ENCODE data around the gene RNF126.
"Not testable (repeated sequence)": the region's sequence is repeated elsewhere in the genome, so short reads cannot be mapped to it uniquely, and the experiment has no call there.

The RNF126 gene

DNA sequence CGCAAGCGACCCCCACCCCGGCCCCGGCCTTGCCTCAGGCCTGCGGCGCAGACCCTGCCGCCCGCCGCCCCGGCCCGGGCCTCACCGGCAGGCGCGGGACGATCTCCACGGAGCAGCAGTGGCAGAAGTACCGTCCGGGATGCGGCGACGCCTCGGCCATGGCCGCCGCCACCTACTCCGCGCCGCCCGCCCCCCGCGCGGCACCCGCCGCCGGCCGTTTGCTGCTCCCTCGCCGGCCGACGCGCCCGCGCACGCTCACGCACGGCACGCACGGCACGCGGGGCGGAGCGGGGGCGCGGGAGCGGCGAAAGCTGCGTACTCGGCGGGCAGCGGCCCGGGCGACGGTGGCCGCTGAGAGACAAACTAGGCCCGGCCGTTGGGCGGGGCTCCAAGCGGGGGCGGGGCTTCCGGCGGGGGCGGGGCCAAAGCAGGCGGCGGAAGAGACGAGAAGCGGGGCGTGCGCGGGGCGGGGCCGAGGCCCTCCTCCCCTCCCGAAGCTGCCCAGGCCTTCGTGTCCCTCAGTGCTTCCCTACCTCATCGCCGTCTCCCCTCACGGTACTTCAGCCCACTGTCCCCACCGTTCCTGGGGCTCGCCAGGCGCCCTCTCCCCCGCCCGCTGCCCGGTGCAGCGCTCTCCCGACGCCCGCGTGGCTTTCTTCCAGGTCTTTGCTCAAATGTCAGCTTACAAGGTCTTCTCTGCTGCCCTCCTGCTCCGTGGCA is at the start of gene RNF126:
TSS of gene RNF126 (minus strand) at position 253 of the 720 bp plus-strand sequence. CDS start at position 160, 93 bp downstream.
- DNase-seq = peak; percentile 89

DNA sequence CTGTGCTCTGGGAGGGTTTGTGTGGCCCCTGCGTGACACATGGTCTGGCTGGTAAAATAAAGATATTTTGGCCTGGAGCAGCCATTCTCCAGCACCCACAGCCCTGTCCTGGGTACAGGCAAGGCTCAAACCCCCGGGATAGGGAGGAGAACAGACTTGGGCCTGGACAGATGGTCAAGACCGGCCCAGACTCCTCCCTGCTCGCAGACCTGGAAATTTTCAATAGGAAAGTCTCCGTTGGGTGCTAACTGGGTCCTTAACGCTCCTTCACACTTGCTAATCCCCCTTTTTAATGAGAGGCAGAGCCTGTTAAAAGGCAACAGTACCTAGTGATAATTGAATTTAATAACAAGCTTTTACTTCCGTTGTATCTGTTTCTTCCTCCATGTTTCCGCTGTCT is 48.2 kb upstream of the RNF126 start:
- DNase-seq = no peak

DNA sequence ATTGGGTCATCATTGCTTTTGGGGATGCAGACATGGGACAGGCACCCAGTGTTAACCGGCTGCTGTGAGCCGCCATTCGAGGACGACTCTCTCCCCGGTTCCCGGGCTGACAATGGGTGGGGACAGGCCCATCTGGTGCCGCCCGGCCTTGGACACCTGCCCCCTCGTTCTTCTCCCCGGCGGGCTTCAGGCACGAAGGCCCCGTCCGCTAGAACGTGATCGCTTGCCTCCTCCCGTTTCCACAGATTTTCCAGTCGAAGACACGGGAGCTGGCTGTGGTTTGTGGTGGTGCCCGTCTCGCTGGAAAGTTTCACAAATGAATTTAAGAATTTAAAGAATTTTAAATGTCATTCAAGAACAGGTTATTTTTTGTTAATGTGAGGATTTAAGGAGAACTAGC is 47.8 kb upstream of the RNF126 start:
- DNase-seq = no peak

DNA sequence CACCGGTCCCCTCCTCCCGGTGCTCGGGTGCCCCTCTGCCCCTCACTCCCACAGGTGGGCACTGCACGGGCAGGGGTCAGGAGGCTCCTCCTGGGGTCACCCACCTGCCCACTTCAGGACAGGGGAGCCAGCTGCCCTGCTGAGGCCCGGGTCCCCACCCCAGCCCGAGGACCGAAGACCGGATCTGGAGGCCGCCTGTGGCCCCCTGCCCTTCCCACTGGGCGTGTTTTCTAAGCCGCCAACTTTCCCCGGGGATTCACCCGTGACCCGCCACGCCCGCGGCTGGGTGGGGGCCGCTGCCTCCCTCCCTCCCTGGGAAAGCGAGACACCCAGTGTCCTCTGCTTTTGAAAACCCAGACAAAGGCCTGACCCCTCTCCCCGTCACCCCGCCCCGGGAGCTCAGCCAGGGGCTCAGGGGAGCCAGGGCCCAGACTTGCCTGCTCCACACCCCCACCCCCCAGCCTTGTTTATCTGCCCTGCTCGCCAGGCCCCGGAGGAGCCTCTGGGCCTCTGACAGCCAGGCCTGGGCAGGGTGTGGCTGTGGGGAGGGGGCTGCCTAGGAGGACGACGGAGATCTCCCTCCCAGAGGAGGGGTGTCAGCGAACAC is 47.1 kb upstream of the RNF126 start:
- DNase-seq = no peak

DNA sequence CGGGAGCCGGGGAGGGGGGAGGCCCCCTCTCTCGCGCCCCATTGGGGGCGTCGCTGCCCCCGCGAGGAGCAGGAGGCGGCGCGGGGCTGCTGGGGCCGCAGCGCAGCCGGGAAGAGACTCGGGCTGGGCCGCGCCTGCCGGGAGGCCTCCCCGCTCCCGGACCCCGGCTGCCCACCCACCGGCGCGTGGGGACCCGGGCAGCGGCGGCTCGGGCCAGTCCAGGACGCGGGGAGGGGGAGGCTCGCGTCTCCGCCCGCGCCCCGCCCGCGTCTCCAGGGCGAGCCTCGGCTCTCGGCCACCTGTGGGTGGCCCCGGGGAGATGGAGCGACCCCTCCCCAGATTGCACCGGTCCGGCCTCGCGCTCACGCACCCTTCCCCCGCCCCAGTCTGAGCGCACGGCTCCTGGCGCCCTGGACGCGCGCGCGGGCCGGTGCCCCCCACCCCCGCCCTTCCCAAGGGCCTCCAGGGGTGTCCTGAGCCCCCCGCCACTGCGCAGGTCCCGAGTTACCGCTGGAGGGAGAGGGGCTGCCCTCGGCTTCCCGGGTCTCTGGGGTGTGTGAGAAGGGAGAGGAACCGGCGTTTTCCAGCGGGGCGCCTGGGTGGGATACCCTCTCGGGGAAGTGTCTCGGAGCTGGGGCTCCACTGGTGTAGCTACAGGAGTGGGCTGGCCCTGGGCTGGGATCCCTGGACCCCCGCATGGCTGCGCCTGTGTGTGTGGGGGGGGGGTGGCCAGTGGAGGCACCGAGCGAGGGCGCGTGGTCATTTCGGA is 46.4 kb upstream of the RNF126 start:
- DNase-seq = no peak

DNA sequence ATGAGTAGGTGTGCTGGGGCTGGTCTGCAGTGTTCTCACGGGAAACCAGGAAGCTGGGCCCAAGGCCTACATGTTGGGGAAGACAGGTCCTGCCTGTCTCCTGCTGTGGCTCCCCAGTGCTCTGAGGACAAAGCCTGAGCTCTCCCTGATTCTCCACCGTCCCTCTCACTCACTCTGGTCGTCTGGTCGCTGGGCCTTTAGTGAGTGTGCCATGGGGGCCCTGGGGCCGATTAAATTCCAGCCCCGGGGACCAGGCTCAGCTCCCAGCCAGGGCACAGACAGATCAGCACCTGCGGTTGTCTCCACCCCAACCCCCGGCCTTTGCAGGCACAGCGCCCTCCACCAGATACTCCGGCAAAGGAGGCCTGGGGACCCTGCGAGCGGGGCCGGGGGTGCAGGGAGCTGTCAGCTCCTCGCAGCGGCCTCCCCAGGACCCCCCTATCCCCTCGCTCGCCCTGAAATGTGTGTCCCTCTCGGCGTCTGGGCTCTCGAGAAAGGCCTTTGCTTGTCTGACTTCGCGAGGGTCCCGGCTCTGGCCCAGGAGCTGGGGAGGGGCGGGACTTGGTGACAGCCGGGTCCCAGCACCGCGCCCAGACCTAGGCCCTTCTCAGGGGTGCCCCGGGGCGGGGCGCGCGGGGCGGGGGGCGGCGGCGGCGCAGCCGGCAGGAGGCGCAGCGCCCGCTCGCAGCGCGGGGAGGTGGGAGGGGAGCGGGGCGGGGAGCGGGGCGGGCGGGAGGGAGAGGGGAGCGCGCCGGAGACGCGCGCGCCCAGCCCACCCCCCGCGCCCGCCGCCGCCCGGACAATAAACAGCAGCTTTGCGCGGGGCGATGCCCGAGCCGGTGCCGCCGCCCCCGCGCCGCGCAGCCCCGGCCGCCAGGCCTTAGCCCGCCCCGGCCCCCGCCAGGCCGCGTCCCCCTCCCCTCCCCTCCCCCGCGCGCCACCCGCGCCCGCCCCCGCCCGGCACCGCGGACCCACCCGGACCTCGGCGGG is 45.4 kb upstream of the RNF126 start, which contains the start of gene PALM:
TSS of gene PALM (plus strand) at position 782 of the 990 bp plus-strand sequence. CDS start 212 bp downstream, outside the sequence.
- DNase-seq = peak; percentile 9

DNA sequence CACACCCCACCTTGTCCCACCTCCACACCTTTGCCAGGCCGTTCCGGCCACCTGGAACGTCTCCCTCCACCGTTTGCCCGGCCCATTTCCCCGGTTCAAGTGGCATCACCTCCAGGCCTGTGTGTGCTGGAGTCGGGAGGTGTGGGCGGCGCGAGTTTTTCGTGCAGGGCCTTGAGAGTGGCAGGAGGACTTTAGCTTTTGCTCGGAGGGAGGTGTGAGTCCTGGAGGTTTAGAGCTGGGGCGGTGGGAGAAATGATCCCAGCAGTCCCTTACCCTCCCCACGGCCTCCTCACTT is 41.4 kb upstream of the RNF126 start:
- no peak for DNase-seq

DNA sequence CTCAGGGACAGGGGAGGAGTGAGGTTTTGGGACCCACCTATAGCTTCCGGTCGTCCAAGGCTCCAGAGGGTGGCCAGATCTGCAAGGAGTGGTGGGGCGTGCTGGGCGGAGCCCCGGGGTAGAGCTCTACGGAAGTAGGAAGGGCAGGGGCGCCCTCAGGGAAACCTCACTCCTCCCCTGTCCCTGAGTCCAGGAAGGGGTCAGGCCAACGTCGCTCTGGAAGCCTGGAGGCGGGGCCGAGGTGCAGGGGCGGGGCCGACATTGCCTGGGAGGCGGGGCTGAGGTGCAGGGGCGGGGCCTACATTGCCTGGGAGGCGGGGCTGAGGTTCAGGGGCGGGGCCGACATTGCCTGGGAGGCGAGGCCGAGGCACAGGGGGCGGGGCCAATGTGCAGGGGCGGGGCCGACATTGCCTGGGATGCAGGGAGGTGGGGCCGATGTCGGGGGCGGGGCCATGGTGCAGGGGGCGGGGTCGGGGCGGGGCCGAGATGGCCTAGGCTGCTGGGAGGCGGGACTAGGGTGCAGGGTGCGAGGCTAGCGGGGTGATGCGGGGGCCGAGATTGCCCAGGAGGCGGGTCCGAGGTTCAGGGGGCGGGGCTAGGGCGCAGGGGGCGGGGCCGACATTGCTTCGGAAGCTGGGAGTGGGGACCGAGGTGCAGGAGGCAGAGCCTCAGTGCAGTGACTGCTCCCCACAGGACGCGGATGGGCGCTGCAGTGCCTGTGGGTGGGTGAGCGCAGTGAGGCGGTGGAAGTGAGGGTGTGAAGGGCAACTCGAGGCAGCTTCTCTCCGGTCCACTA is 40.8 kb upstream of the RNF126 start:
- peak; percentile 73 for DNase-seq

DNA sequence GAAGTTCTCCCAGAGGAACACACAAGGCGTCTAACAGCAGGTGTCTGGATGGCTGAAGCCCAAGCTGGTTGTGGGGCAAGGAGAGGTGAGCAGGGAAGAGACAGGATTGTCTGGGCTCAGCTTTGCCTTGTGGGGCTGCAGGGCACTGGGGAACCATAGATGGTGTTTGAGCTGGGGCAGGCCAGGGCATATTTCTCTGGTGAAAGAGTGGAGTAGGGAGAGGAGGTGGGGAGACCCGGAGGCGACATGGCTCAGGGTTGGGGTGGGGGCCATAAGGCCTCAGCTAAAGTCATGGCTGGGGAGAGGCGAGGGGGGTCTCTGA is 40.3 kb upstream of the RNF126 start:
- no peak for DNase-seq

DNA sequence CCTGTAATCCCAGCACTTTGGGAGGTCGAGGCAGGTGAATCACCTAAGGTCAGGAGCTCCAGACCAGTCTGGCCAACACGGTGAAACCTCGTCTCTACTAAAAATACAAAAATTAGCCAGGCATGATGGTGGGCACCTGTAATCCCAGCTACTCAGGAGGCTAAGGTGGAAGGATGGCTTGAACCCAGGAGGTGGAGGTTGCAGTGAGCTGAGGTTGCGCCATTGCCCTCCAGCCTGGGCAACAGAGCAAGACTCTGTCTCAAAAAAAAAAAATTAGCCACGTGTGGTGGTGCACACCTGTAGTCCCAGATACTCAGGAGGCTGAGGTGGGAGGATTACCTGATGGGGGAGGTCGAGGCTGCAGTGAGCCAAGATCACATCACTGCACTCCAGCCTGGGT is 39.8 kb upstream of the RNF126 start:
- DNase-seq = not testable (repeated sequence)

DNA sequence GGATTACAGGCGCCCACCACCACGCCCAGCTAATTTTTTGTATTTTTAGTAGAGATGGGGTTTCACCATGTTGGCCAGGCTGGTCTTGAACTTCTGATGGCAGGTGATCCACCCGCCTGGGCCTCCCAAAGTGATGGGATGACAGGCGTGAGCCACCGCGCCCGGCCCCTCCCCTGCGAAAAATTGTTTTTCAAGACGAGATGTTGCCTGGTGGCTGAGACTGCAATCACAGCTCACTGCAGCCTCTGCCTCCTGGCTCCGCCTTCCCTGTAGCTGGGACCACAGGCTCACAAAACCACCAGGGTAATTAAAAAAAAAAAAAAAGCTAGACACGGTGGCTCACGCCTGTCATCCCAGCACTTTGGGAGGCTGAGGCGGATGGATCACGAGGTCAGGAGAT is 36.9 kb upstream of the RNF126 start:
- not testable (repeated sequence) for DNase-seq

DNA sequence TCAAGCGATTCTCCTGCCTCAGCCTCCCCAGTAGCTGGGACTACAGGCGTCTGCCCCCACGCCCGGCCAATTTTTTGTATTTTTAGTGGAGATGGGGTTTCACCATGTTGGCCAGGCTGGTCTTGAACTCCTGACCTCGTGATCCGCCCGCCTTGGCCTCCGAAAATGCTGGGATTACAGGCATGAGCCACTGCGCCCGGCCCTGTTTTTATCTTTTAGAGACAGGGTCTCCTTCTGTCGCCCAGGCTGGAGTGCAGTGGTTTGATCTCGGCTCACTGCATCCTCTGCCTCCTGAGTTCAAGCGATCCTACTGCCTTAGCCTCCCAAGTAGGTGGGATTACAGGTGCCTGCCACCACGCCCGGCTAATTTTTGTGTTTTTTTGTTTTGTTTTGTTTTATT is 35.5 kb upstream of the RNF126 start:
- DNase-seq = not testable (repeated sequence)

DNA sequence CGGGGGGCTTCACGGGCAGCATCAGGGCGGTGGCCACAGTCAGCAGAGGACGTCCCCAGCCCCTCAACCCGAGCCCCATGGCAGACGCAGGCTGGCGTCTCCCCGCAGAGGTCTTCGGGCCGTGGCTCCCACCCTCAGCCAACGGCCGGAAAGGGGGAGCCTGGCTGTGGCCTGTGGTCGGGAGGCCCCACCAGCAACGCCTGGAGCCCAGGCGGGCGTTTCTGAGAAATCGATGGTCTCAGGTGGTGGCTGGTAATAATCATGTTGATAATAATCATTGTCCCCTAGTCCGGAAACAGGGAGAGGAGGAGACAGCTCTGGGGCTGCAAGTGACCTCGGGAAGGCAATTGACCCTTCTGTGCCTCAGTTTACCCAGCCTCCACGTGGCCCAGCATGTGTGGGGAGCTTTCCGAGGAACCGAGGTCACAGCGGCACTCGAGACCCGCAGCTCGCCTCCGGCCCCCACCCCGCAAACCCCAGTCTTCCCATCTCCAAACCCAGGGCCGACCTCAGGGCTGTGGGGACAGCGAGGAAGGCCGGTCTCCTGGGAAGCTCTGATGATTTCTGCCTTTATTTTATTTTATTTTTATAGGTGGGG is 32.4 kb upstream of the RNF126 start, which contains the start of gene PRSS57:
TSS of gene PRSS57 (minus strand) at position 101 of the 598 bp plus-strand sequence. CDS start at position 79, 22 bp downstream.
- DNase-seq = no peak

DNA sequence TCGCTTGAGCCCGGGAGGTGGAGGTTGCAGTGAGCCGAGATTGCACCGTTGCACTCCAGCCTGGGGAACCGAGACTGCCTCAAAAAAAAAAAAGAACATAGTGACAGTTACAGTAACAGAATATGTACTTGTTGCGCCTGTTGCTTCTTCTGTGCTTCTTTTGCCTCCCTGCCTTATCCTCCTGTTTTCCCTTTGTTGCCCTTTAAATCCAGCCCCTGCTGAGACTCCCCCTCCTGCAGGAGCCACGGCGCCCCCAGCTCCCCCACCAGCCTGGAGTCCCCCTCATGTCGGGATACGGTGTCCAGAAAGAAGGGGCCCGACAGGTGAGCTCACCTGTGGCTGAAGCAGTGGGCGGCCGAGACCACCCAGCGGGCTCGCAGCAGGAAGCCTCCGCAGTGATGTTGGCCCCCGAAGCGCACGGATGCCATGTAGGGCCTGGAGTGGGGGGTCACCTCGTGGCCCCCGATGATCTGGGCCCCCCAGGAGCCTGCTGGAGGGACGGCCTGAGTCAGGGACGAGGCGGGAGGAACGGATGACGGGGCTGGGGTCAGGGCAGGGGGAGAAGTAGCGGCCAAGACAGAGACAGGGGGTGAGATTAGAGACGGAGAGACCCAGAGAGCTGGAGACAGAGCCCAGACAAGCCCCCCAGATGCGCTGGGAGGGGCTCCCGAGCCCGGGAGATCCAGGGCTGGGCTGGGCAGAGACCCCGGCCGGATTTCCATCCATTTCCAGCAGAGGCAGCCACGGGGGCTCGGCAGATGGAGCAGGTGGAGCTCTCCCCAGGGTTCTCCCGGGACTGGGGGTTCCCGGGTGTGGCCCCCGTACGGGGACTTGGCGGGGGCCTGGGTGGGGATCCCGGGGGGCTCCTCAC is 31.7 kb upstream of the RNF126 start:
- no peak for DNase-seq

DNA sequence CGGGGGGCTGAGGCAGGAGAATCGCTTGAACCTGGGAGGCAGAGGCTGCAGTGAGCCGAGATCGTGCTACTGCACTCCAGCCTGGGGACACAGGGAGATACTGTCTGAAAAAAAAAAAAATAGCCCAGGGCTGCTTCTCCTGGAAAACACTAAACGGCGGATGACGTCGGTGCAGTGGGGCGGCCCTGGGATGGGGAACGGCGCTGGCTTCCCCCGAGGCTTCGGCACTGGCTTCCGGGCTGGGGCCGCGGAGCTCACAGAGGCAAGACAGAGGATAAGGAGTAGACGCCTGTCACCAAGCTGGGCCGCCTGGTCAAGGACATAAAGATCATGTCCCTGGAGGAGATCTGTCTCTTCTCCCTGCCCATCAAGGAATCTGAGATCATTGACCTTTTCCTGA is 27.2 kb upstream of the RNF126 start:
- DNase-seq = no peak

DNA sequence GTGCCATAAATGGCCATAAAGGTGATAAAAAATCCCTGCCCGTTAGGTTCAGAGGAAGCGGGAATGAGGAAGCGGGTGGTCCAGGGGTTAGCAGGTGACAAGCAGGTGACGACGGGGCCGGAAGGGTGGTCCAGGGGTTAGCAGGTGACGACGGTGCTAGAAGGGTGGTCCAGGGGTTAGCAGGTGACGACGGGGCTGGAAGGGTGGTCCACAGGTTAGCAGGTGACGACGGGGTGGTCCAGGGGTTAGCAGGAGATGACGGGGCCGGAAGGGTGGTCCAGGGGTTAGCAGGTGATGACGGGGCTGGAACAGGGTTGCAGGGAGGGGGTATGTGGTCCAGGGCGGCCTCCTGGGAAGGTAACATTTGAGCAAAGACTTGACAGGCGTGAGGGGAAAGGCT is 26.0 kb upstream of the RNF126 start:
- no peak for DNase-seq

DNA sequence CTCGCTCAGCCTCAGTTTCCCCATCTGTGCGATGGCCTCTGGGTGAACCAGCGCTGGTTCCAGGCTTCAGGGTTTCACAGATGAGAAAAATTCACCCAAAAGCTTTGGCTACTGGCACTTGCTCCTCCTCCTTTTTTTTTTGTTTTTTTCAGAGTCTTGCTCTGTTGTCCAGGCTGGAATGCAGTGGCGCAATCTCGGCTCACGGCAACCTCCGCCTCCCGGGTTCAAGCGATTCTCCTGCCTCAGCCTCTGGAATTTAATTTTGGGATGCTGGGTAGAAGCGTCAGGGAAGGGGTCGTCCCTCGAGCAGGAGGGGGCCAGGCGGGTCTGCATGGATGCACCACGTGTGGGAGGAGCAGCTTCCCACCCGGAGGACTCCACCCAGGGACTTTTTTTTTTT is 25.2 kb upstream of the RNF126 start:
- no peak for DNase-seq

DNA sequence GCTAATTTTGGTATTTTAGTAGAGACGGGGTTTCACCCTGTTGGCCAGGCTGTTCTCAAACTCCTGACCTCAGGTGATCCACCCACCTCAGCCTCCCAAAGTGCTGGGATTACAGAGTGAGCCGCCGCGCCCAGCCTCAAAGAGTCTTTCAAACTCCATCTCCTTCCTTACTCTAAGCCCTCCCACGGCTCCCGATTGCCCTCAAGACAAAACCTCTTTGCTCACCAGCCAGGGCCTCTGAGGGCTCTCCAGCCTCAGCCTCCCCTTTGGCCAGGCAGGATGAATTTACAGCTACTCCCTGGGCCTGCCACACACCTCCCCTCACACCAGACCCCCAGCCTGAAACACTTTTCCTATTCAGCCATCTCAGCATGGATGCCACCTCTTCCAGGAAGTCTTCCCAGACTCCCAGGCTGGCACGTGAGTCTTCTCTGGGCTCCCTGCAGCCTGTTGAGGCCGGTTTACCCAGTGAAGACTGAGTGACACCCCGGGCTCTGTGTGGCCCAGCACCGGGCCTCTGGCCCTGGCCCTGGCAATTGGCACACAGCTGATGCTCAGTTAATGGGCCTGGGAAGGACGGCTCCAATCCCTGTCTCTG is 24.7 kb upstream of the RNF126 start:
- DNase-seq = no peak

DNA sequence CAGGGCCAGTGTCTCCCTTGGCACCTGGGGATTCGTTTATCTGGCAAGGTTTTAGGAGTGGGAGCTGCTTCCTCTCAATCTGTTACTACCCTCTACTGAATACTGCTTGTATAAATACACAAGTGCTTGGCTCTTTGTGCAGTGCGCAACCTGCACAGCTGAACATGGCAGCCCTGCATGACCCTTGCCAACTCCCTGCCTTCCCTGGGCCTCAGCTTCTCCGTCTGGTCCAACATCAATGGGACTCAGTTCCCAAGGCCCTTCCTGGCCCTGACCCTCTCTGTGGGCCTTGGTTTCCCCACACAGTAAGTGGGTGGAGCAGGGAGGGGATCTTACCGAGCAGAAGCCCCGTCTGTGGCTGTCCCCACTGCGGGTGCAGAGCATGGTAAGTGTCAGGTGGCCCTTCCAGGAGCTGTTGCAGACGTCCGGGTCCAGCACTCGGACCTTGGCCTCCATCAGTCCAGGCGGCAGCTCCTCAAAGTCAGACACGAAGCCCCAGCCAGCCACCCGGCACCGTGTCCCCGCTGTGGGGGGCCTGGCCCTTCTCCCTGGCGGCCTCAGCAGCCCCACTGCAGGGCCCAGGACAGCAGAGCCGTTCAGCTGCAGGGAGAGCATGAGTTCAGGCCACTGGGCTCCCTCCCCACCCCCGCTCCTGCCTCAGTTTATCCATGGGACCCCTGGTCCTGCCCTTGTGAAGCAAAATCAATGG is 23.7 kb upstream of the RNF126 start:
- no peak for DNase-seq

Measured in NCI-H226 (cell line).